Measurements from ENCODE around the gene DCHS2. TPM values are rescaled to one million over a fixed set of nuclear protein-coding genes. Genes with fewer than 3 reads are reported as not detected.

The DCHS2 gene
- total RNA-seq, 1 donor from 2014 or later: not detected

DNA sequence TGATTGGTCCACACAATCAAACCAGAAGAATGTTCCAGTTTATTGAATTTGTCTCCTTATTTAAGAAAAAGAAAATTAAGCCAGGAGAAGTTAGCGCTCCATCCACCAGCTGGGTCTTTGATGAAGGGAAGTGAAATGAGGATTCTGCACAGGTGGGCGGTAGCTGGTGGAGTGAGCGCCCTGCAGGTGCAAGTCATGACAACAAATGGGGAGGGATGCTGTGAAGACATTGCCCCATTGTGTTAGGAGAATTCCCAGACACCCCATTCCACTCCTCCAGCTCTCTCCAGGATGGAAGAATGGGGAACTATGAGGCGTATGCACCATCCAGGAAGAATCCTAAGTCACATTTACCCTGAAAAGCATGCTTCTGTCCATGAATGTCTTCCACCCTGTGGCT is 35.7 kb upstream of the DCHS2 start:
- Mint-ChIP-seq H3K4me3 (ENCODE audit: unreplicated experiment) (no peak overlapping the region), H3K36me3 (ENCODE audit: low read depth, unreplicated experiment) (no peaks in the 10 kb centered on the region), H3K27ac (ENCODE audit: unreplicated experiment) (no peak overlapping the region), H3K9me3 (ENCODE audit: unreplicated experiment) (no peaks in the 10 kb centered on the region), H3K4me1 (ENCODE audit: unreplicated experiment) (no peaks in the 10 kb centered on the region), H3K27me3 (ENCODE audit: unreplicated experiment) (no peaks in the 10 kb centered on the region)
- no peak for DNase-seq (ENCODE audit: low spot score)
- TF ChIP-seq, protein P1, sequence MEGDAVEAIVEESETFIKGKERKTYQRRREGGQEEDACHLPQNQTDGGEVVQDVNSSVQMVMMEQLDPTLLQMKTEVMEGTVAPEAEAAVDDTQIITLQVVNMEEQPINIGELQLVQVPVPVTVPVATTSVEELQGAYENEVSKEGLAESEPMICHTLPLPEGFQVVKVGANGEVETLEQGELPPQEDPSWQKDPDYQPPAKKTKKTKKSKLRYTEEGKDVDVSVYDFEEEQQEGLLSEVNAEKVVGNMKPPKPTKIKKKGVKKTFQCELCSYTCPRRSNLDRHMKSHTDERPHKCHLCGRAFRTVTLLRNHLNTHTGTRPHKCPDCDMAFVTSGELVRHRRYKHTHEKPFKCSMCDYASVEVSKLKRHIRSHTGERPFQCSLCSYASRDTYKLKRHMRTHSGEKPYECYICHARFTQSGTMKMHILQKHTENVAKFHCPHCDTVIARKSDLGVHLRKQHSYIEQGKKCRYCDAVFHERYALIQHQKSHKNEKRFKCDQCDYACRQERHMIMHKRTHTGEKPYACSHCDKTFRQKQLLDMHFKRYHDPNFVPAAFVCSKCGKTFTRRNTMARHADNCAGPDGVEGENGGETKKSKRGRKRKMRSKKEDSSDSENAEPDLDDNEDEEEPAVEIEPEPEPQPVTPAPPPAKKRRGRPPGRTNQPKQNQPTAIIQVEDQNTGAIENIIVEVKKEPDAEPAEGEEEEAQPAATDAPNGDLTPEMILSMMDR (IDR thresholded peaks at IDR 0.05; ENCODE audit: unreplicated experiment): no peak

DNA sequence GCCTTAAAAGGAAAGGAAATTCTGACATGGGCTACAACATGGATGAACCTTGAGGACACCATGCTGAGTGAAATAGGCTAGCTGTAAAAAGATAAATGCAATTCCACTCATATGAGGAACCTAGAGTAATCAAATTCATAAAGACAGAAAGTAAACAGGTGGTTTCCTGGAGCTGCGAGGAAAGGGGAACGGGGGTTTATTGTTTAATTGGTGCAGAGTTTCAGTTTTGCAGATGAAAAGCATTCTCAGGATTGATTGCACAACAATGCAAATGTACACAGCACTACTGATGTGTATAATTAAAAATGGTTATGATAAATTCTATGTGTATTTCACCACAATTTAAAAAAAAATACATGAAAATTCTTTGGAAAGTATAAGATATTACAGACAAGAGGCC is 34.6 kb upstream of the DCHS2 start:
- Mint-ChIP-seq H3K27me3 (ENCODE audit: unreplicated experiment) (no peaks in the 10 kb centered on the region), H3K27ac (ENCODE audit: unreplicated experiment) (no peak overlapping the region), H3K4me1 (ENCODE audit: unreplicated experiment) (no peaks in the 10 kb centered on the region), H3K4me3 (ENCODE audit: unreplicated experiment) (no peak overlapping the region), H3K9me3 (ENCODE audit: unreplicated experiment) (no peaks in the 10 kb centered on the region), H3K36me3 (ENCODE audit: low read depth, unreplicated experiment) (no peaks in the 10 kb centered on the region)
- TF ChIP-seq, protein P1 (IDR thresholded peaks at IDR 0.05; ENCODE audit: unreplicated experiment): no peak
- DNase-seq (ENCODE audit: low spot score): no peak

DNA sequence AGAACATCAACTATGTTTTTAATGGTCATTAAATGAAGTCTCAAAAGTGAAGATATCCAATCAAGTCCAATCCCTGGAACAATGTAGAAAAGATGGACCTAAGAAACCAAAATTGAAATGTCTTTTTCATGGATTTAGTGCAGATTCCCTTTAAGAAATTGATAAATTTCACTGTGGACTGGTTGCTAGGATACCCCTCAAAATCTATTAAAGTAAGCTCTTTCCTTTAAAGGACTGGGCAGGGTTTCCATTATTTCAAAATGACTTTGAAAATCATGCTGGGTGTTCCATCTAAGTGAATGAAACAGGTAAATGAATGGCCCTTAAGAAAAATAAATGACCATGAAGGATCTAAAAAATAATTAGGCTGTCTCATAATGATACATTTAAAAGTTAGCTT is 30.0 kb upstream of the DCHS2 start:
- TF ChIP-seq, protein P1 (IDR thresholded peaks at IDR 0.05; ENCODE audit: unreplicated experiment): no peak
- Mint-ChIP-seq H3K27me3 (ENCODE audit: unreplicated experiment) (peaks cover 5% of the 10 kb centered on the region), H3K27ac (ENCODE audit: unreplicated experiment) (no peak overlapping the region), H3K4me3 (ENCODE audit: unreplicated experiment) (no peak overlapping the region), H3K36me3 (ENCODE audit: low read depth, unreplicated experiment) (no peaks in the 10 kb centered on the region), H3K4me1 (ENCODE audit: unreplicated experiment) (peaks cover 5% of the 10 kb centered on the region), H3K9me3 (ENCODE audit: unreplicated experiment) (no peaks in the 10 kb centered on the region)
- DNase-seq (ENCODE audit: low spot score): no peak

DNA sequence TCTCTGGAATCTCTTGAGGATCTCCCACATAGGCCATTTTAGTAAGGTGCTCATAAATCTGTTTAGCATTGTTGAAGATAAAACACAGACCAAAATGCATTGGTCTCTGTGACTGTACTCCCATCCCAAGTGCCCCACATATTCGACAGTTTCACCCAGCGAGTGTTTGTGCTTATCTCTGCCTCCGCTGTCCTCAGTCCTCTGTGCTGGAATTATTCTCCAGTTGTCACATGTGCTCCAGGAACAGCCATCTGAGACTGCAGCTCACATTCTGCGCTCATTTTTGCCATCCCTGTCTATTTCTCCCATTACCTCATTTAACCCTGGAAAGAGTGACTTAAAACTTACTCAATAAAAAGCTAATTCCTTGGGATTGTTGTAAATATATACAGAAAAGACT is 27.6 kb upstream of the DCHS2 start:
- DNase-seq (ENCODE audit: low spot score): no peak
- TF ChIP-seq, protein P1 (IDR thresholded peaks at IDR 0.05; ENCODE audit: unreplicated experiment): no peak
- Mint-ChIP-seq H3K27ac (ENCODE audit: unreplicated experiment) (no peak overlapping the region), H3K27me3 (ENCODE audit: unreplicated experiment) (peaks cover 5% of the 10 kb centered on the region), H3K36me3 (ENCODE audit: low read depth, unreplicated experiment) (no peaks in the 10 kb centered on the region), H3K4me3 (ENCODE audit: unreplicated experiment) (no peak overlapping the region), H3K9me3 (ENCODE audit: unreplicated experiment) (no peaks in the 10 kb centered on the region), H3K4me1 (ENCODE audit: unreplicated experiment) (peaks cover 5% of the 10 kb centered on the region)

DNA sequence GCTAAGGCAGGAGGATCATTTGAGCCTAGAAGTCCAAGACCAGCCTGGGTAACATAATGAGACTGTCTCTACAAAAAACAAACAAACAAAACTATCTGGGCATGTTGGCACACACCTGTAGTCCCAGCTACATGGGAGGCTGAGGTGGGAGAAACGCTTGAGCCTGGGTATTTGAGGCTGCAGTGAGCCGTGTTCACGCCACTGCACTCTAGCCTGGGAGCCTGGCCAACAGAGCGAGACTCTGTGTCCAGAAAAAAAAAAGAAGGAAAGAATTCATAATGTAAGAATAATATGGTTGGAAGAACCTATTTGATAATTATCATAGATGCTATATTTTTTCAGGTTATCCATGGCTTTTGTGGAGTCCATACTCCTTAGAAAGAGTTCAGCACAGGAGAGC is 26.0 kb upstream of the DCHS2 start:
- H3K27ac Mint-ChIP-seq (ENCODE audit: unreplicated experiment): no peak overlapping the region
- H3K36me3 Mint-ChIP-seq (ENCODE audit: low read depth, unreplicated experiment): no peaks in the 10 kb centered on the region
- DNase-seq (ENCODE audit: low spot score): no peak
- TF ChIP-seq, protein P1 (IDR thresholded peaks at IDR 0.05; ENCODE audit: unreplicated experiment): no peak
- no peaks in the 10 kb centered on the region for H3K9me3 Mint-ChIP-seq (ENCODE audit: unreplicated experiment)
- H3K4me3 Mint-ChIP-seq (ENCODE audit: unreplicated experiment): no peak overlapping the region
- H3K4me1 Mint-ChIP-seq (ENCODE audit: unreplicated experiment): peaks cover 5% of the 10 kb centered on the region
- peaks cover 5% of the 10 kb centered on the region for H3K27me3 Mint-ChIP-seq (ENCODE audit: unreplicated experiment)

Measured in endothelial cell (in vitro differentiated cells).